Caco-2 (cell line): Measurements from ENCODE around the gene SLC35D2. TPM values are rescaled to one million over a fixed set of nuclear protein-coding genes. Genes with fewer than 3 reads are reported as not detected.

Source experiments
- BruUV-seq: library from RNA; stranded (reverse); fragments of 400-500 nt; replicated peaks from 2 replicates; lab custom pipeline; 2021; lab: Mats Ljungman, UMichigan
- CTCF ChIA-PET: fragments of 300-600 bp; sonication (Branson Sonifier 250); formaldehyde crosslinking; loops from one replicate; lab custom pipeline; 2022; ENCODE audit warnings: antibody characterized with exemption; lab: Charles Lee
- POLR2A ChIA-PET: fragments of 300-600 bp; sonication (Branson Sonifier 250); formaldehyde crosslinking; loops from one replicate; lab custom pipeline; 2022; ENCODE audit warnings: antibody characterized with exemption; lab: Charles Lee
- DNase-seq, 2 experiments: peaks; one replicate each; pipeline versions ENCODE4 v3.0.0 to v3.0.0-alpha.2; 2020 to 2022
- H3K27me3 ChIP-seq: replicated peaks from 2 replicates; pipeline ENCODE4 v1.6.0; 2011; ENCODE audit warnings: low read length; ENCODE audit not compliant: control insufficient read depth, insufficient read depth
- H3K36me3 ChIP-seq: 2 replicates; pipeline ENCODE4 v1.5.1; 2011; ENCODE audit warnings: low read length; ENCODE audit not compliant: control insufficient read depth, insufficient read depth
- H3K4me1 ChIP-seq: fragments of 250-450 bp; sonication (Bioruptor Pico); 2 replicates; pipeline ENCODE4 v1.5.1; 2020; ENCODE audit warnings: mild to moderate bottlenecking
- H3K4me3 ChIP-seq: 2 replicates; pipeline ENCODE4 v1.5.1; 2011; ENCODE audit warnings: low read depth, mild to moderate bottlenecking, control low read depth, low read length
- H3K9me3 ChIP-seq: fragments of 250-450 bp; sonication (Bioruptor Pico); 2 replicates; pipeline ENCODE4 v1.5.1; 2020; ENCODE audit warnings: mild to moderate bottlenecking, moderate library complexity
- H3K27ac Mint-ChIP-seq: one replicate; pipeline ENCODE4 v1.8.0; 2022; ENCODE audit warnings: mixed read lengths; ENCODE audit not compliant: unreplicated experiment
- H3K27me3 Mint-ChIP-seq: one replicate; pipeline ENCODE4 v1.8.0; 2022; ENCODE audit warnings: mixed read lengths; ENCODE audit not compliant: insufficient read depth, unreplicated experiment
- H3K36me3 Mint-ChIP-seq: one replicate; pipeline ENCODE4 v1.8.0; 2022; ENCODE audit warnings: mild to moderate bottlenecking, mixed read lengths; ENCODE audit not compliant: insufficient read depth, unreplicated experiment
- H3K4me1 Mint-ChIP-seq: one replicate; pipeline ENCODE4 v1.8.0; 2022; ENCODE audit warnings: low read depth, mixed read lengths; ENCODE audit not compliant: unreplicated experiment
- H3K4me3 Mint-ChIP-seq: one replicate; pipeline ENCODE4 v1.8.0; 2022; ENCODE audit warnings: mild to moderate bottlenecking, moderate library complexity, mixed read lengths; ENCODE audit not compliant: unreplicated experiment
- H3K9me3 Mint-ChIP-seq: one replicate; pipeline ENCODE4 v1.8.0; 2022; ENCODE audit warnings: mixed read lengths; ENCODE audit not compliant: unreplicated experiment
- CTCF ChIP-seq, 2 experiments: fragments of 200-600 bp in 1 of 2; IDR thresholded peaks; 1 replicate in 1 of 2; 2 replicates in 1 of 2; pipeline versions ENCODE4 v1.5.1 to v1.8.0; 2011 to 2022; ENCODE audit warnings: antibody characterized with exemption in 1 of 2, control low read depth in 1 of 2, inconsistent platforms in 1 of 2, low read depth in 1 of 2, low read length in 1 of 2, mild to moderate bottlenecking in 1 of 2, moderate library complexity in 1 of 2; ENCODE audit not compliant: insufficient read depth in 1 of 2, severe bottlenecking in 1 of 2, unreplicated experiment in 1 of 2
- intact Hi-C: fragments of 100-400 bp; cut with micrococcal nuclease; formaldehyde crosslinking; loops from one replicate; pipeline ENCODE4 v1.10.0; 2022; ENCODE audit not compliant: unreplicated experiment
- total RNA-seq: library from RNA; stranded (reverse); gene quantifications from 2 replicates; pipeline ENCODE4 v1.2.3, GENCODE V29; 2022

The SLC35D2 gene
- total RNA-seq, 1 experiment from 2014 or later = 81.0 TPM

- no peak for DNase-seq
Observed at GRCh38 chr9:96321515-96321914, 62.0 kb downstream of the SLC35D2 start.

GRCh38 chr9:96320749-96321280 is 62.7 kb downstream of the SLC35D2 start:
- Histone ChIP-seq H3K4me3 (no peak overlapping the region), H3K27me3 (no peaks in the 10 kb centered on the region), H3K4me1 (0 out of 2 replicates have a peak, but pooled peaks cover 3% of the 10 kb centered on the region), H3K9me3 (no peaks in the 10 kb centered on the region), H3K36me3 (peaks cover 5% of the 10 kb centered on the region)
- Mint-ChIP-seq H3K36me3 (peaks cover 42% of the 10 kb centered on the region), H3K4me3 (no peak overlapping the region), H3K27ac (no peak overlapping the region), H3K27me3 (no peaks in the 10 kb centered on the region), H3K4me1 (peaks cover 7% of the 10 kb centered on the region), H3K9me3 (no peaks in the 10 kb centered on the region)
- TF ChIP-seq CTCF (IDR thresholded peaks at IDR 0.05; ENCODE audit: insufficient read depth in 1 of 2, low read depth in 1 of 2, low read length in 1 of 2, severe bottlenecking in 1 of 2, unreplicated experiment in 1 of 2) = no peak
- TSS peak; percentile 94 for BruUV-seq
- intact Hi-C loops = loop anchor here (10.0 kb wide), 1 partner anchor 64 kb away; the partner anchor contains the start of gene SLC35D2
- ChIA-PET POLR2A (no interaction called here), CTCF (no interaction called here)
- no peak for DNase-seq

More at GRCh38 chr9:96321515-96321914, 62.0 kb downstream of the SLC35D2 start:
- H3K4me1 ChIP-seq = 0 out of 2 replicates have a peak, but pooled peaks cover 3% of the 10 kb centered on the region
- TF ChIP-seq CTCF (IDR thresholded peaks at IDR 0.05; ENCODE audit: insufficient read depth in 1 of 2, low read depth in 1 of 2, low read length in 1 of 2, severe bottlenecking in 1 of 2, unreplicated experiment in 1 of 2) = no peak
- Mint-ChIP-seq H3K4me1 (peaks cover 7% of the 10 kb centered on the region), H3K27me3 (no peaks in the 10 kb centered on the region), H3K27ac (no peak overlapping the region), H3K9me3 (no peaks in the 10 kb centered on the region), H3K36me3 (peaks cover 42% of the 10 kb centered on the region), H3K4me3 (no peak overlapping the region)
- ChIA-PET POLR2A (no interaction called here), CTCF (no interaction called here)
- no peak overlapping the region for H3K4me3 ChIP-seq
- intact Hi-C loops = loop anchor here (10.0 kb wide), 1 partner anchor 63 kb away; the partner anchor contains the start of gene SLC35D2
- H3K9me3 ChIP-seq = no peaks in the 10 kb centered on the region
- H3K27me3 ChIP-seq = no peaks in the 10 kb centered on the region
- no TSS peak for BruUV-seq
- peaks cover 5% of the 10 kb centered on the region for H3K36me3 ChIP-seq

- Mint-ChIP-seq H3K27ac (no peak overlapping the region), H3K4me3 (no peak overlapping the region), H3K4me1 (peaks cover 7% of the 10 kb centered on the region), H3K27me3 (no peaks in the 10 kb centered on the region), H3K36me3 (peaks cover 40% of the 10 kb centered on the region), H3K9me3 (no peaks in the 10 kb centered on the region)
- POLR2A ChIA-PET = no interaction called here
- DNase-seq = no peak
- CTCF ChIA-PET = no interaction called here
- intact Hi-C loops = no loop called here
- BruUV-seq = no TSS peak
- peaks cover 2% of the 10 kb centered on the region for H3K36me3 ChIP-seq
- H3K9me3 ChIP-seq = peaks cover 2% of the 10 kb centered on the region
- H3K4me3 ChIP-seq = no peak overlapping the region
- TF ChIP-seq CTCF (IDR thresholded peaks at IDR 0.05; ENCODE audit: insufficient read depth in 1 of 2, low read depth in 1 of 2, low read length in 1 of 2, severe bottlenecking in 1 of 2, unreplicated experiment in 1 of 2) = no peak
- no peaks in the 10 kb centered on the region for H3K27me3 ChIP-seq
- H3K4me1 ChIP-seq = 0 out of 2 replicates have a peak, but pooled peaks cover 3% of the 10 kb centered on the region
Observed at GRCh38 chr9:96318921-96319565, 64.5 kb downstream of the SLC35D2 start.
